ENCODE measurements around the gene XPO1. TPM values are rescaled to one million over a fixed set of nuclear protein-coding genes. Genes with fewer than 3 reads are reported as not detected.
A peak's percentile ranks its signal among the peaks of the same experiment; 100 is the strongest.
"Not testable (repeated sequence)": the region's sequence is repeated elsewhere in the genome, so short reads cannot be mapped to it uniquely, and the experiment has no call there.

The XPO1 gene
- total and polyA plus RNA-seq, 2 donors (not counting 3 experiments of a cell fraction or from before 2014, with no cell fraction given), result 46.7 to 166 TPM

- dilution Hi-C loops (cut with MboI; ENCODE audit: extremely low pct_ligation_motif_present, low sequenced_read_pairs) (no loop called here), intact Hi-C loops (cut with micrococcal nuclease) (loop anchor here (2.0 kb wide), 1 partner anchor 43 kb away; no protein-coding TSS in a partner anchor)
Observed at GRCh38 chr2:61469424-61470121, 68.6 kb downstream of the XPO1 start.

GRCh38 chr2:61468231-61468630 is 69.9 kb downstream of the XPO1 start:
- H2AFZ ChIP-seq (ENCODE audit: low read depth, low read length); H3K9ac ChIP-seq (replicated peaks; ENCODE audit: extremely low read depth, insufficient read depth, low read length); intact Hi-C loops (cut with micrococcal nuclease); BruUV-seq (replicated peaks); H3K4me3 ChIP-seq (replicated peaks in 1 of 3; ENCODE audit: insufficient read depth in 1 of 3, low read depth in 1 of 3, low read length in 3 of 3); H3K9me3 ChIP-seq (replicated peaks; ENCODE audit: control insufficient read depth, insufficient read depth, low read length); H3K27me3 ChIP-seq (ENCODE audit: control insufficient read depth in 2 of 2, insufficient read depth in 2 of 2, low read length in 2 of 2); H3K27ac ChIP-seq (ENCODE audit: insufficient read depth, low read depth, low read length); H3K36me3 ChIP-seq (ENCODE audit: control insufficient read depth in 2 of 2, extremely low read depth in 1 of 2, insufficient read depth in 2 of 2, low read length in 2 of 2); H3K9me1 ChIP-seq (replicated peaks; ENCODE audit: control insufficient read depth, extremely low read depth, insufficient read depth, low read length); FAIRE-seq; dilution Hi-C loops (cut with MboI; ENCODE audit: extremely low pct_ligation_motif_present, low sequenced_read_pairs); H4K20me1 ChIP-seq (replicated peaks; ENCODE audit: control insufficient read depth, extremely low read depth, insufficient read depth, low read length); DNase-seq (ENCODE audit: low read depth, low spot score); POLR2A ChIA-PET: not testable (repeated sequence)
- H3K4me2 ChIP-seq (ENCODE audit: insufficient read depth, low read length), result peak overlapping the region; percentile 95
- CTCF ChIA-PET, result interaction anchor here (0.7 kb wide), 1 partner anchor 42 kb away, joined by 3 read pairs; no protein-coding TSS in a partner anchor
- peaks cover 12% of the 10 kb centered on the region for H3K4me1 ChIP-seq (ENCODE audit: control insufficient read depth, extremely low read depth, insufficient read depth, low read length)
- peaks cover 75% of the 10 kb centered on the region for H3K79me2 ChIP-seq (ENCODE audit: control insufficient read depth, insufficient read depth, low read length)

More at GRCh38 chr2:61469424-61470121, 68.6 kb downstream of the XPO1 start:
- no peaks in the 10 kb centered on the region for H3K9me1 ChIP-seq (replicated peaks; ENCODE audit: control insufficient read depth, extremely low read depth, insufficient read depth, low read length)
- DNase-seq (ENCODE audit: low read depth, low spot score) (peak; percentile 58), FAIRE-seq (no peak)
- H3K4me1 ChIP-seq (ENCODE audit: control insufficient read depth, extremely low read depth, insufficient read depth, low read length), result peaks cover 12% of the 10 kb centered on the region
- peak overlapping the region; percentile 98 for H3K9ac ChIP-seq (replicated peaks; ENCODE audit: extremely low read depth, insufficient read depth, low read length)
- peak overlapping the region; percentile 86 for H3K27ac ChIP-seq (ENCODE audit: insufficient read depth, low read depth, low read length)
- peaks cover 62% of the 10 kb centered on the region for H3K79me2 ChIP-seq (ENCODE audit: control insufficient read depth, insufficient read depth, low read length)
- H2AFZ ChIP-seq (ENCODE audit: low read depth, low read length), result no peak overlapping the region
- H4K20me1 ChIP-seq (replicated peaks; ENCODE audit: control insufficient read depth, extremely low read depth, insufficient read depth, low read length), result no peaks in the 10 kb centered on the region
- no peak for TF ChIP-seq POLR2A (IDR thresholded peaks at IDR 0.05; ENCODE audit: low read depth, low read length)
- TF ChIP-seq FOS (IDR thresholded peaks at IDR 0.05; ENCODE audit: borderline replicate concordance, insufficient read depth, low read length), result no peak
- TF ChIP-seq MAX (IDR thresholded peaks at IDR 0.05; ENCODE audit: insufficient read depth, insufficient read length), result no peak
- H3K27me3 ChIP-seq (ENCODE audit: control insufficient read depth in 2 of 2, insufficient read depth in 2 of 2, low read length in 2 of 2), result no peaks in the 10 kb centered on the region
- BruUV-seq (replicated peaks), result TSS peak; percentile 22
- POLR2A ChIA-PET, result no interaction called here
- peak overlapping the region; percentile 95 for H3K4me2 ChIP-seq (ENCODE audit: insufficient read depth, low read length)
- H3K4me3 ChIP-seq (replicated peaks in 1 of 3; ENCODE audit: insufficient read depth in 1 of 3, low read depth in 1 of 3, low read length in 3 of 3), result peak overlapping the region; percentile 73 to 98 (median 94)
- peaks cover 0 to 3% of the 10 kb centered on the region in 2 experiments for H3K36me3 ChIP-seq (ENCODE audit: control insufficient read depth in 2 of 2, extremely low read depth in 1 of 2, insufficient read depth in 2 of 2, low read length in 2 of 2)
- no peaks in the 10 kb centered on the region for H3K9me3 ChIP-seq (replicated peaks; ENCODE audit: control insufficient read depth, insufficient read depth, low read length)
- CTCF ChIA-PET, result interaction anchor here (1.6 kb wide), 1 partner anchor 43 kb away, joined by 4 read pairs; no protein-coding TSS in a partner anchor
